NOMO-1 treated with DMSO at 0.1 percent for 48 hours (cell line): ENCODE results near the gene LAMP2.
"Not testable (repeated sequence)": the region's sequence is repeated elsewhere in the genome, so short reads cannot be mapped to it uniquely, and the experiment has no call there.

ENCODE experiments used
- DNase-seq: peaks from one replicate; lab custom pipeline; 2025; ENCODE audit not compliant: unreplicated experiment; lab: John Stamatoyannopoulos, UW

Gene LAMP2

GRCh38 chrX:120468825-120469525 lies at the start of gene LAMP2:
Gene LAMP2 (minus strand): TSS chrX:120469296. CDS start chrX:120469169, 127 bp downstream.
- peak; percentile 75 for DNase-seq

- no peak for DNase-seq
These were observed 48.8 kb upstream of the LAMP2 start for GRCh38 chrX:120517936-120518335.

GRCh38 chrX:120514236-120514635 lies 45.1 kb upstream of the LAMP2 start:
- no peak for DNase-seq

- no peak for DNase-seq
These were observed 43.5 kb upstream of the LAMP2 start for GRCh38 chrX:120512627-120513026.

- DNase-seq = no peak
These were observed 43.1 kb upstream of the LAMP2 start for GRCh38 chrX:120512222-120512621.

- DNase-seq = no peak
These were observed 35.5 kb upstream of the LAMP2 start for GRCh38 chrX:120504569-120504968.

GRCh38 chrX:120499301-120500072 lies 30.4 kb upstream of the LAMP2 start:
- no peak for DNase-seq

GRCh38 chrX:120490119-120490518 lies 21.0 kb upstream of the LAMP2 start:
- not testable (repeated sequence) for DNase-seq

GRCh38 chrX:120486786-120487185 lies 17.7 kb upstream of the LAMP2 start:
- DNase-seq = no peak

- peak; percentile 98 for DNase-seq
These were observed 16.8 kb upstream of the LAMP2 start for GRCh38 chrX:120485638-120486520.

GRCh38 chrX:120485315-120485637 lies 16.2 kb upstream of the LAMP2 start:
- no peak for DNase-seq

GRCh38 chrX:120477453-120477852 lies 8.4 kb upstream of the LAMP2 start:
- DNase-seq = no peak

GRCh38 chrX:120476714-120477113 lies 7.6 kb upstream of the LAMP2 start:
- no peak for DNase-seq

- peak; percentile 11 for DNase-seq
These were observed 6.4 kb upstream of the LAMP2 start for GRCh38 chrX:120475447-120475846.

- DNase-seq = no peak
These were observed 5.0 kb upstream of the LAMP2 start for GRCh38 chrX:120474085-120474484.

GRCh38 chrX:120469657-120470056 lies 561 bp upstream of the LAMP2 start:
- not testable (repeated sequence) for DNase-seq

GRCh38 chrX:120468479-120468824 lies 644 bp downstream of the LAMP2 start:
- no peak for DNase-seq

- peak; percentile 51 for DNase-seq
These were observed 1.0 kb downstream of the LAMP2 start for GRCh38 chrX:120468071-120468470.

- DNase-seq = no peak
These were observed 4.7 kb downstream of the LAMP2 start for GRCh38 chrX:120464411-120464810.

- DNase-seq = no peak
These were observed 5.9 kb downstream of the LAMP2 start for GRCh38 chrX:120463241-120463640.

GRCh38 chrX:120462370-120462769 lies 6.7 kb downstream of the LAMP2 start:
- peak; percentile 54 for DNase-seq

- no peak for DNase-seq
These were observed 9.8 kb downstream of the LAMP2 start for GRCh38 chrX:120459309-120459708.
